HEK293T (cell line): ENCODE results near the gene IFI27L1.

ENCODE experiments used
- BHLHE40 ChIP-seq: fragments of 450-650 bp; IDR thresholded peaks from 2 replicates; pipeline ENCODE4 v1.6.1; 2016; ENCODE audit warnings: mild to moderate bottlenecking, moderate library complexity, borderline replicate concordance
- ELF4 ChIP-seq: fragments of 450-650 bp; IDR thresholded peaks from 2 replicates; pipeline ENCODE4 v1.6.1; 2017; ENCODE audit warnings: antibody characterized with exemption
- FOXA1 ChIP-seq: fragments of 450-650 bp; IDR thresholded peaks from 2 replicates; pipeline ENCODE4 v1.6.1; 2016; ENCODE audit warnings: mild to moderate bottlenecking
- FOXK2 ChIP-seq: fragments of 450-650 bp; IDR thresholded peaks from 2 replicates; pipeline ENCODE4 v1.6.1; 2016; ENCODE audit warnings: mild to moderate bottlenecking
- L3MBTL2 ChIP-seq: fragments of 450-650 bp; conservative IDR thresholded peaks from 2 replicates; pipeline ENCODE4 v1.6.1; 2016; ENCODE audit warnings: mild to moderate bottlenecking
- LEF1 ChIP-seq: fragments of 450-650 bp; IDR thresholded peaks from 2 replicates; pipeline ENCODE4 v1.6.1; 2017; ENCODE audit warnings: mild to moderate bottlenecking, borderline replicate concordance
- NFRKB ChIP-seq: fragments of 450-650 bp; IDR thresholded peaks from 2 replicates; pipeline ENCODE4 v1.6.1; 2016; ENCODE audit warnings: mild to moderate bottlenecking, moderate library complexity
- SP1 ChIP-seq: fragments of 450-650 bp; IDR thresholded peaks from 2 replicates; pipeline ENCODE4 v1.6.1; 2017
- SUZ12 ChIP-seq: fragments of 450-650 bp; IDR thresholded peaks from 2 replicates; pipeline ENCODE4 v1.6.1; 2016; ENCODE audit warnings: mild to moderate bottlenecking
- TARDBP ChIP-seq: fragments of 450-650 bp; IDR thresholded peaks from 2 replicates; pipeline ENCODE4 v1.6.1; 2016

- TF ChIP-seq SP1: no peak
- TF ChIP-seq FOXA1: no peak
- TF ChIP-seq NFRKB: no peak
- no peak for TF ChIP-seq TARDBP
- TF ChIP-seq L3MBTL2: no peak
- no peak for TF ChIP-seq LEF1
- TF ChIP-seq SUZ12: no peak
- TF ChIP-seq FOXK2: no peak
- TF ChIP-seq ELF4: no peak
- TF ChIP-seq BHLHE40: no peak
Measured at GRCh38 chr14:94104731-94105130, 23.6 kb downstream of the IFI27L1 start.
